A673 (cell line): Measurements from ENCODE around the gene DOCK4.

Experiments
- CTCF ChIP-seq: fragments of 300-800, 200-600 bp; sonication (generic); conservative IDR thresholded peaks from 2 replicates; pipeline ENCODE4 v1.5.1; 2017; ENCODE audit warnings: low read depth, mild to moderate bottlenecking, antibody characterized with exemption, low read length, moderate library complexity, mixed read lengths
- EZH2 ChIP-seq: fragments of 200-600 bp; sonication (generic); IDR thresholded peaks from 2 replicates; pipeline ENCODE4 v1.6.1; 2017; ENCODE audit warnings: borderline replicate concordance, low read depth, mild to moderate bottlenecking, mixed read lengths, antibody characterized with exemption, low read length; ENCODE audit not compliant: poor library complexity, severe bottlenecking

GRCh38 chr7:112236597-112236996, 30.4 kb upstream of the DOCK4 start:
- TF ChIP-seq CTCF (no peak), EZH2 (no peak)
